HG03442 (cell line): ENCODE measurements around the gene PMEPA1.

Experiments used
- ATAC-seq: cut with Tn5 transposase; IDR thresholded peaks from one replicate; pipeline ENCODE4 v1.9.1; 2021; ENCODE audit warnings: mild to moderate bottlenecking, moderate library complexity; ENCODE audit not compliant: unreplicated experiment

Gene PMEPA1

DNA sequence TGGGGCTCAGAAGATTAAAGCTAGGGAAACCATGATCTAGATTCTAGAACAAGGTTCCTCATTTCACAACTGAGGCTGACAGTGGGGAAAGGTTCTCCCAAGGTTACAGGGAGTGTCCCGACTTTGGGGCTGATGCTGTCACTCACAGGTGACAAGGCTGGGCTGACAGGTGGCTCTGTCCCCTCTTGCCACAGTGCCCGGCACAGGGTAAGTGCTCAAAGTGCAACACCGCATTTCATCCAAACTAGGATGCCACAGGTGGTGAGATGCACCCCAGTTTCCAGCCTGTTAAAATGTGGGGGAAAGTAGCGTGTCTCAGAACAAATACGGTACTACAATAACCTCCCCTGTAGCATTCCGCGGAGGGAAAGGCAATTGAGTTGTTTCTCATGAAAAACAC lies 97.4 kb downstream of the PMEPA1 start:
- no peak for ATAC-seq

- no peak for ATAC-seq
Observed at GRCh38 chr20:57611586-57612311, 98.1 kb downstream of the PMEPA1 start.

DNA sequence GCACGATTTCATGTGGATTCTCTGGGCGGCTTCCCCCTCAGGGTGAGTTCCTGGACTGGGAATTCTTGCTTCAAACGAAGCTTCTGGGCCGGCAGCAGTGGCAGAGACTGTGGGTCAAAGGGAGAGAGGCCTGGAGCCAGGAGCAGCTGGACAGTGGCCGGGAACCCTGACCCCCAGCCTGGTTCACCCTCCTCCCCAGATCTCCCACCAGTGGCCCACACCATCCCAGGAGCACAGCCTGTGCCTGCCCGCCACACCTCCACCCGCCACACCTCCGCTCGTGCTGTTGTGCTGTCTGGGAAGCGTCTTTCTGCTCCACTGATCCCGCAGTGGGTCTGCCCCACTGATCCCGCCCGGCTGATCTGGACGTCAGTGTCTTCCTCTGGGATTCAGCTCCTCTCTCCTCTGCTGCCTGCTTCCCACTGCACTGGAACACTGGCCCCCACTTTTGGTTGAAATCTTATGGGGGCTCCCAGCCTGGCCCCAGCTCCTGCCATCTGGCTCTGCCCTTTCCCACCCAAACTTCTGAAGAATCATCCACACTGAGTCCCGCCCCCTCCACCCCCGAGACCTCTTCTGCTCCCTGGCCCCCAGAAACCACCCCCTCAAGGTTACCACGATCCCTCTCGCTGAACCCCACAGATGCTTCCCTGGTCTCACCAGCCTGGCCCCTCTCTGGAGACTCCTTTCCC lies 99.4 kb downstream of the PMEPA1 start:
- ATAC-seq = no peak

DNA sequence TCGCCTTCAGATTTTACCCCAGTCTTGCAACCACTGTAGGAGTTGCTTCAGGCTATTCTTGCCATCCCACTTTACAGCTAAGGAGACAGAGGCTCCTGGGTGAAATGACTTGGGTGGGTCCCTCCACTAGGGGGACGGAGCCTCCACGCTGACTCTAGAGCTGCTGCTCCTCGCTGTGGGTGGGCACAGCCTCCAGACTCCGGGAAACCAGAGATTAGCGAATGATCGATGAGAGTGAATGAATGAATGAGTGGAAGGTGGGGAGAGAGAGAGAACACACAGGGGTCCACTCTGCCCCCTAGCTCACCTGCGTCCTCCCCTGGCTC lies 100.0 kb downstream of the PMEPA1 start:
- ATAC-seq = no peak

GRCh38 chr20:57609086-57609841 lies 100.6 kb downstream of the PMEPA1 start:
- no peak for ATAC-seq

GRCh38 chr20:57608516-57608915 lies 101.3 kb downstream of the PMEPA1 start:
- ATAC-seq = no peak

DNA sequence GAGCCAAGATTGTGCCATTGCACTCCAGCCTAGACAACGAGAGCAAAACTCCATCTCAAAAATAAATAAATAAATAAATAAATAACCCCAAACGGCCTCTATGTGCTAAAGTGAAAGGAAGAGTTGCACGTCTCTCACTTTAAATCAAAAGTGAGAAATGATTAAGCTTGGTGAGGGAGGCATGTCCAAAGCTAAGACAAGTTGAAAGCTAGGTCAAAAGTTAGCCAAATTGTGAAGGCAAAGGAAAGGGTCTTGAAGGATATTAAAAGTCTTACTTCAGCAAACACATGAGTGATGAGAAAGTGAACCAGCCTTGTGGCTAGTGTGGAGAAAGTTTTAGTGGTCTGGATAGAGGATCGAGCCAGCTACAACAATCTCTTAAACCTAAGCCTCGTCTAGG lies 103.9 kb downstream of the PMEPA1 start:
- ATAC-seq = no peak

DNA sequence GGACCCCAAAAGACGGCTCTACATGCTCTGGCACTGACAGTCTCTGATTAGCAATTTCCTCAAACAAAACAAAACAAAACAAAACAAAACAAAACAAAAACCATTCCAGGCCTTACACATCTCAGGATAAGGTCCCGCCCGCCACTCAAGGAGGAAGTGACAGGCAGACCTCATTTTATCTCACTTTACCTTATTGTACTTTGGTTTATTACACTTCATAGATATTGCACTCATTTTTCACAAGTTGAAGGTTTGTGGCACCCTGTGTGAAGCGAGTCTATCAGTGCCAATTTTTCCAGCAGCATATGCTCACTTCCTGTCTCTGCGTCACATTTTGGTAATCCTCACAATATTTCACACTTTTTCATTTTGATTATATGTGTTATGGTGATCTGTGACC lies 104.8 kb downstream of the PMEPA1 start:
- no peak for ATAC-seq

DNA sequence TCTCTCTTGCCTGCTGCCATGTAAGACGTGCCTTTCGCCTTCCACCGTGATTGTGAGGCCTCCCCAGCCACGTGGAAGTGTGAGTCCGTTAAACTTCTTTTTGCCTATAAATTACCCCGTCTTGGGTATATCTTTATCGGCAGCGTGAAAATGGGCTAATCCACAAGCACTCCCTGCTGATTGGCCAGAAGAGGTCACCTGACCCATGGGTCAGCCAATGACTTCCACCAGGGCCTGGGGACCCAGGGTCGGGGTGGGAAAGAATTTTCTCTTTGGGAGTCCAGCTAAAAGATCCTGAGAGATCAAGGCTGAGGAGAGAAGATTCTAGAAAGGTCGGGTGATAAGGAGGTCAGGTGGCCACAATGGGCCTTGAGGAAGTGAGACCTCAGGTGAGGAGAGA lies 106.7 kb downstream of the PMEPA1 start:
- no peak for ATAC-seq

- no peak for ATAC-seq
Observed at GRCh38 chr20:57601737-57602136, 108.1 kb downstream of the PMEPA1 start.

DNA sequence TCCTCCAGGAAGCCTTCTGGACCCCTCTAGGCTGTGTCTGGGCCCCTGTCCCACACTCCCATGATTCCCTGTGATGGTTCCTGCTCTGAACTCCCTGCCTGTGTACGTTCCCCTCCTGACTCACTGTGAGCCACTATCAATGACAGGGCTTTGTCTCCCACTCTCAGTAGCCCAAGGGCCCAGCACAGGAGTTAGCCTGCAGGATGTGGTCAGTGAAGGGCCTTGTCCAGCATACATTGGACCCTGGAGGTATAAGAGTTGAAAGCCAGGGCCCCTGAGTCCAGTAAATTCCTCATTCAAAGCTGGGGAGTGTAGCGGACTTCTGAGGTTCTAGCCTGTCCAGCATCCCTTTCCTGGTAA lies 108.6 kb downstream of the PMEPA1 start:
- ATAC-seq = no peak

DNA sequence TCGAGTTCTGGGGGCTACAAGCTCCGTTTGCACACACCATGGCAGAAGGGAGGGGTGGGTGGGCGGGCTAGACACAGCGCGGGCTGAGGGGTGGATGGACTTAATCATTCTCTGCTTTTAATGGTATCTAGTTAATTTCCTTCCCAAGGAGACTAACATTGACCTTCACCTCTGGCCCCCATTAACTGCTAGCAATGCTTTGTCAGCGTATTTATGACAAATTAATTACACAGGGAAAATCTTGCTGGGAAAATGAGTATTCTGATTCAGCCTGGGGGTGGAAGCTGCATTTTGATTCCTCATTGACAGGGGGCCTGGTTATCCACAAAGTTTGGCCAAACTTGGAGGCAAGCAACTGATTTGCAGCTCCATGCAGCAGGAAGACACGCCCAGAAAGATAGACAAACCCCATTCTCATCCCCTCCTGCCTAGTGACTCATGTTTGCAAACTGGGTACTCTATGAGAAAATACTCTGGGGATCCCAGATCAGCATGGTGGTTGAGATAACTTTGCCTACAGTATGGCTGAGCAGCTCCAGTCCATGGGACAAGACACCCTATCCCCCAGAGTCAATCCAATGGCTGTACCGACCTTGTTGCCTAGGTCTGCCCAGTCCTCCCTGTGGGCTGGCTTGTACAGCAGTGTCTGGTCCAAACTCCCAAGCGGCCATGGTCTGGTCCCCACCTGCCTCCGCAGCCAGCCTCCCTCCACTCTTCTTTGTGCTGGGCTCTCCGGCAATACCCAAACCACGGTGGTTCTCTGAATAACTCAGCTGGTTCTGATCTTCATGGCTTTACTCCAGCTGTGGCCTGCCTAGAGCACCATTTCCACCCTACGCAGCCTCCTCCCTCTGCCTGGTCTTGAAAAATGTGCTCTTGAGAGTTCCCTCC lies 109.2 kb downstream of the PMEPA1 start:
- peak; percentile 51 for ATAC-seq

DNA sequence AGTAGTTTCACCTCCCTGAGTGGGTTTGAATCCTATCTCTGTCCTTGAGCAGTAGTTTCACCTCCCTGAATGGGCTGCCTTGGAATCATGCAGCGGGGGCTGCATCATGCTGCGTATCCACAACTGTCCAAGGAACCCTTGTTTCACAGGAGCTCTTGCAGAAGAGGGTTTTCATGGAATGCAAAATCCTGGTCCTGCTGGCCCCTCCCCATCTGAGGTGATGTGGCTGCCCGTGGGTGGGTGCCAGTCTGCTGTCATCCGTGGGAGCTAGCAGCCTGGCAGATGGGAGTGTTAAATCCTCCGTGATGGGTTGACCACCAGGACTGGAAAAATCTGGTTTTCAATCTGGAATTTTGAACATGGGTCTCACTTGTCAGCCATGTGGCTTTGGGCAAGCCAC lies 111.3 kb downstream of the PMEPA1 start:
- no peak for ATAC-seq
